NCI-H510A treated with DMSO at 0.1 percent for 48 hours (cell line): ENCODE results near the gene NUP210L.
"Not testable (repeated sequence)": the region's sequence is repeated elsewhere in the genome, so short reads cannot be mapped to it uniquely, and the experiment has no call there.

Experiments
- DNase-seq: peaks from one replicate; lab custom pipeline; 2025; lab: John Stamatoyannopoulos, UW

NUP210L gene

GRCh38 chr1:154170547-154171222 lies 15.8 kb upstream of the NUP210L start:
- DNase-seq, result no peak

GRCh38 chr1:154167461-154167860 lies 12.6 kb upstream of the NUP210L start:
- DNase-seq, result no peak

GRCh38 chr1:154166207-154166606 lies 11.3 kb upstream of the NUP210L start:
- DNase-seq, result no peak

GRCh38 chr1:154159554-154159953 lies 4.7 kb upstream of the NUP210L start:
- DNase-seq, result no peak

GRCh38 chr1:154158307-154159125 lies 3.6 kb upstream of the NUP210L start:
- no peak for DNase-seq

GRCh38 chr1:154157520-154158306 lies 2.8 kb upstream of the NUP210L start:
- DNase-seq, result peak; percentile 67

GRCh38 chr1:154155251-154155650 lies 378 bp upstream of the NUP210L start:
- no peak for DNase-seq

GRCh38 chr1:154154053-154154452 lies 820 bp downstream of the NUP210L start:
- DNase-seq, result no peak

GRCh38 chr1:154151311-154151710 lies 3.6 kb downstream of the NUP210L start:
- no peak for DNase-seq

GRCh38 chr1:154148807-154149206 lies 6.1 kb downstream of the NUP210L start:
- no peak for DNase-seq

GRCh38 chr1:154147505-154147904 lies 7.4 kb downstream of the NUP210L start:
- not testable (repeated sequence) for DNase-seq

GRCh38 chr1:154145986-154146385 lies 8.9 kb downstream of the NUP210L start:
- DNase-seq, result no peak

GRCh38 chr1:154142358-154142757 lies 12.5 kb downstream of the NUP210L start:
- no peak for DNase-seq

- DNase-seq, result no peak
Measured at GRCh38 chr1:154141240-154141639, 13.6 kb downstream of the NUP210L start.

GRCh38 chr1:154137888-154138287 lies 17.0 kb downstream of the NUP210L start:
- DNase-seq, result no peak

GRCh38 chr1:154133256-154133655 lies 21.6 kb downstream of the NUP210L start:
- DNase-seq, result no peak

- no peak for DNase-seq
Measured at GRCh38 chr1:154129391-154129970, 25.4 kb downstream of the NUP210L start.

- DNase-seq, result not testable (repeated sequence)
Measured at GRCh38 chr1:154123205-154123604, 31.7 kb downstream of the NUP210L start.

- DNase-seq, result no peak
Measured at GRCh38 chr1:154117642-154118041, 37.2 kb downstream of the NUP210L start.

- no peak for DNase-seq
Measured at GRCh38 chr1:154115180-154115579, 39.7 kb downstream of the NUP210L start.

- no peak for DNase-seq
Measured at GRCh38 chr1:154104433-154105082, 50.3 kb downstream of the NUP210L start.

- DNase-seq, result not testable (repeated sequence)
Measured at GRCh38 chr1:154100141-154100540, 54.7 kb downstream of the NUP210L start.
